Fibroblast of villous mesenchyme (primary cell): Measurements from ENCODE around the gene INPP4B. TPM values are rescaled to one million over a fixed set of nuclear protein-coding genes. Genes with fewer than 3 reads are reported as not detected.

Experiments
- DNase-seq: peaks from one replicate; pipeline ENCODE4 v3.0.0-alpha.2; 2010; ENCODE audit warnings: low read depth
- H3K4me3 ChIP-seq: 2 replicates; pipeline ENCODE4 v1.5.1; 2011; ENCODE audit warnings: low read depth, mild to moderate bottlenecking, low read length
- CTCF ChIP-seq: IDR thresholded peaks from 2 replicates; pipeline ENCODE4 v1.5.1; 2012; ENCODE audit warnings: low read depth, mild to moderate bottlenecking, low read length; ENCODE audit not compliant: insufficient read depth
- total RNA-seq: library from RNA; depleted of rRNA; stranded (reverse); fragments of >200 nt; gene quantifications from 2 replicates; pipeline ENCODE4 v1.2.3, GENCODE V29; 2012

The INPP4B gene
- total RNA-seq, 1 donor, result 64.3 TPM

DNA sequence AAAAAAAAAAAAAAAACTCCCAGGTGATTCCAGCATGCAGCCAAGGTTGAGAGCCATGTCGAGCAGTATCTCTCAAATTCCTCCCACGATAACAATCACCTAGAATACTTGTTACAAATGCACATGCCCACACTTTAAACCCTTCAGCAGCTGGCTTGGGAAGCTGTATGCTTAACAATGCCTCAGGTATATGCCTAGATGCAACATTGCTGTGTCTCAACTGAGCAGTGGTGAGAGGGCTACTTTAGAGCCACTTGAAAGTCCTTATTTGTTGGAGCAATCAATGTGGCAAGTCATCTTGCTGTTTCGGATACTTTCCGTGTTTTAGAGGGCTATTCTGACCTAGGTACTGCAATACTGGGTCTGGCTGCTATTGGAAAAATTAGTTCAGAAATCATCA lies 487.4 kb downstream of the INPP4B start:
- DNase-seq, result no peak
- TF ChIP-seq CTCF, result no peak
- H3K4me3 ChIP-seq, result no peak overlapping the region

DNA sequence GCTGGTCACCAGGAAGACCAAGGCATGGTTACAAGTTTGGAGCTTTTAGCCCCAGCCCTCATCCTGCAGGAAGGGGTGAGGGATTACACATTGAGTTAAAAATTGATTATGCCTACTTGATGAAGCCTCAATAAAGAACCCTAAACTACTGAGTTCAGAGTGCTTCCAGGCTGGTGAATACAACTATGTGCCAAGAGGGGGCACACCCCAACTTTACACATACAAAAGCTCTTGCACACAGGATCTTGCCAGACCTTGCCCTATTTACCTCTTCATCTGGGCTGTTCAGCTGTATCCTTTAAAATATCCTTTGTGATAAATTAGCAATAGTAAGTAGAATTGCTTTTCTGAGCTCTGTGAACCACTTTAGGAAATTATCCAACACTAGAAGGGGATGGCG lies 489.3 kb downstream of the INPP4B start:
- no peak overlapping the region for H3K4me3 ChIP-seq
- DNase-seq, result no peak
- TF ChIP-seq CTCF, result no peak

GRCh38 chr4:142356118-142356759 lies 489.9 kb downstream of the INPP4B start:
- no peak for DNase-seq
- no peak for TF ChIP-seq CTCF

DNA sequence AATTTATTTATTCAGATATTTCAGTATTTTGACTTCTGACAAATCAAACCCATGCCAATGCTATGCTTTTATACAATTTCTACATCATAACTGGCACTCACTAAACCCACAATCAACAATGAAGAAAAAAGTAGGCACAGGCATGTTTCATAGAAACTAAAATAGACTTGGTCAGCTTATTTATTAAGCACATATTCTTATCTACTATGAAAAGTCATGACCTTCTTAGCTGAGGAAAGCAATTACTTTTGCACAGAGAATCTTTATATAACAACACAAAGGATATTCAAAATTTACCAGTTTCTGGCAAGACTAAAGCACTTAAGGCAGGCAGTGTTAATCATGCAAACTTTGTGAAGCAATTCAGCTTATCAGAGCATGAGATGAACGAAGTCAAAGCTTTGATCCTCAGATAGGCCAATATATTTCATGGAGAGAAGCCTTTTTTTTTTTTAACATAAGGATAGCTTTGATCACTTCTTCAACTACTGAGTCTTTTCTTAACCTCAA lies 490.6 kb downstream of the INPP4B start:
- no peak for TF ChIP-seq CTCF
- no peak overlapping the region for H3K4me3 ChIP-seq
- no peak for DNase-seq

More at GRCh38 chr4:142356118-142356759, 489.9 kb downstream of the INPP4B start:
- H3K4me3 ChIP-seq, result no peak overlapping the region

DNA sequence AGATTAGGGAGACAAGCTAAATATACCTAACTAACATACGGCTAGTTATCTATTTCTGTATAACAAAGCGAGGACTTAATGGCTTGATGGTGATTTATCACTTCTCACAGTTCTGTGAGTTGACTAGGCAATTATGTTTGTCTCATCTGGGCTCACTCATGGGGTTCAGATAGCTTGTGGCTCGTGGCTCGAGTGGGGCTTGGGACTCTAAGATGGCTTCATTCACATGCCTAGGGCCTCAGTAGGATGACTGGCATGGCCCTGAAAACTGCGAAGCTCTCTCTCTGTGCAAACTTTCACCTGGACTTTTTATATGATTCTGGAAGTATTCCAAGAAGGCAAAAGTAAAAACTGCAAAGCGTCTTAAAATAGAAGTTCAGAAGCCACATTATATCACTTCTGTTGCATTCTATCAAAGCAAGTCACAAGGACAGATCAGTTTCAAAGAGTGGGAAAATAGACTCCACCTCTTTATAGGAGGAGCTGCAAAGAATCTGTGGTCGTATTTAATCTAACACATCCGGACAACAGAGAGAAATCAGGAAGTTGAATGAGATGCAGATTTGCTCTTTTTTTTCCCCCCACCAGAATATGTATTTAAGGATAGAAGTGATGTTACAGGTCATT lies 491.2 kb downstream of the INPP4B start:
- no peak for DNase-seq
- TF ChIP-seq CTCF, result no peak
- H3K4me3 ChIP-seq, result no peak overlapping the region

GRCh38 chr4:142354041-142354440 lies 492.1 kb downstream of the INPP4B start:
- no peak overlapping the region for H3K4me3 ChIP-seq
- no peak for TF ChIP-seq CTCF
- DNase-seq, result no peak
